ENCODE results near the gene SERPINI1. TPM values are rescaled to one million over a fixed set of nuclear protein-coding genes. Genes with fewer than 3 reads are reported as not detected.

The SERPINI1 gene
- total and polyA plus RNA-seq, 4 experiments from 2014 or later: 4.3 to 16.9 (median 9.8) TPM

DNA sequence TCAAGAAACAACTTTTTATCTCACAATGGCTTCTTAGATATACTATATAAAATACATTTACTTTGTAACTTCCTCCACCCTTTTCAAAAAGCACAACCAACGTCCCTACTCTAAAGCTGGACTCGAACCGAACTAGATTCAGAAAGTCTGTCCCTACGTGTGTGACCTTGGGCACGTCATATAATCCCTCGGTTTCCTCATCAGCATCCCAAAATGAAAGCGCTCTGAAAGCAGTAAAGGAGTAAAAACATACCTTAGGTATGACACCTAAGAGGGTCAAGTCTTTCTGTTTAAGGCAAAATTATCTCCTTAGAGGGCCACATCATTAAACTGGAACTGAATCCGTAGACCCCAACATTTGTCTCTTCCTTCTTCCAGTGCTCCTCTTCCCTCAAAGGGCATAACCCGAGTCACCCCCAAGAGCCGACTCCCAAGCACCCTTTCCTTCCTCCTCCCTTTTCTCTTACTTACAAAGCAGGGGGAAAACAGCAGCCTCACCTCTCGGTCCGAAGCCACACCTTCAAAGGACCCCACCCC lies 1.5 kb upstream of the SERPINI1 start:
- CTCF ChIA-PET (ENCODE audit: partially characterized antibody): interaction anchor here (1.1 kb wide), 1 partner anchor 49 kb away, joined by 4 read pairs; no protein-coding TSS in a partner anchor
- H3K36me3 Mint-ChIP-seq: peaks cover 0 to 5% of the 10 kb centered on the region in 2 donors
- no peaks in the 10 kb centered on the region for H3K27me3 ChIP-seq (ENCODE audit: insufficient read depth, low read length)
- intact Hi-C loops (cut with micrococcal nuclease): loop anchor here (1.0 to 2.0 kb wide), 2 partner anchors 9 to 43 kb away; no protein-coding TSS in a partner anchor
- peaks cover 63% of the 10 kb centered on the region for H3K4me1 ChIP-seq (ENCODE audit: insufficient read depth, low read length)
- H3K4me3 ChIP-seq (ENCODE audit: low read length in 2 of 2): peak overlapping the region; percentile 99 to 100
- H3K9me3 ChIP-seq (ENCODE audit: control insufficient read depth in 1 of 2, low read length in 2 of 2): no peaks in the 10 kb centered on the region
- no peaks in the 10 kb centered on the region for H3K9me3 Mint-ChIP-seq
- H3K27ac ChIP-seq (ENCODE audit: low read depth, low read length): peak overlapping the region; percentile 85
- POLR2A ChIA-PET (ENCODE audit: partially characterized antibody): interaction anchor here (1.2 to 1.8 kb wide), 2 partner anchors 17 to 46 kb away, joined by 4 to 6 read pairs; no protein-coding TSS in a partner anchor
- no peaks in the 10 kb centered on the region for H3K27me3 Mint-ChIP-seq
- no peak overlapping the region for H3K27ac Mint-ChIP-seq
- DNase-seq: peak in 1 of 5 donors; percentile 37
- H3K4me3 Mint-ChIP-seq: no peak overlapping the region
- no peaks in the 10 kb centered on the region for H3K36me3 ChIP-seq (ENCODE audit: insufficient read depth, low read length)
- peaks cover 14 to 36% (median 24%) of the 10 kb centered on the region in 4 donors for H3K4me1 Mint-ChIP-seq

DNA sequence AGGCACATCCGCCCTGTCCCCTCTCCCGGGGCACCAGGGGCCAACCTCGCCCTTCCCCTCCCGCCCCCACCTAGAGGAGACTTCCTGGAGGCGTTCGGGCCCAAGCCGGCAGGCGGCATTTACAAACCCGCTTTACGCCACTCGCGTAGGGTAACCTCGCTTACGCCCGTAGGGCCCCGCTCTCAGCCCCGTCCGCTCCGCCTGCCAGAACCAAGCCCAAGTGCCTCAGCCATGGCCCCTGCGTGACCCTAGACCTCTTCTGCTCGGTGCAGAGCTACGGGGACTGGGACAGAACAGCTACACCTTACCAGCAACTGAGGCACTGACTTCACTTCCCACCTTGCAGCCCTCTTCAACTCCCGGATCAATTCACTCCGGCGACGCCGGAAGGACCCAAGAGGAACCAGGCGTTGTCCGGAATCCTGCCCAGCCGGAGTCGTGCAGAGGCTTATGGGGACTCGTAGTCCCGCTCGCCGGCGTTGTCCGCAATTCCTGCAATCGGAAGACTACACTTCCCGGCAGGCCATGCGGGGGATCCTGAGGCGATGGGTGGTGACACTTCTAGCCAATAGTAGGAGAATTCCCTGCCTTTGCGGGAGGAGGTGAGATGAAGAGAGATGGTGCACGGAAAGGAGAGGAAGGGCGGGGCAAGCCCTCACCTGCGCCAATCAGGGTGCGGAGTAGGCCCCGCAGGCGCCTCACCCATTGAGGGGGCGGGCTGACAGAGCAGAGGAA lies 856 bp upstream of the SERPINI1 start, which contains the start of gene PDCD10:
TSS of gene PDCD10 (minus strand) at position 395 of the 735 bp plus-strand sequence. CDS start 14,735 bp downstream, outside the sequence.
- DNase-seq: peak; percentile 98 to 99 (median 99)
- POLR2A ChIA-PET (ENCODE audit: partially characterized antibody): interaction anchor here (1.2 to 1.8 kb wide), 2 partner anchors 18 to 47 kb away, joined by 4 to 6 read pairs; no protein-coding TSS in a partner anchor
- no peaks in the 10 kb centered on the region for H3K9me3 Mint-ChIP-seq
- Histone ChIP-seq H3K4me1 (ENCODE audit: insufficient read depth, low read length) (peaks cover 56% of the 10 kb centered on the region), H3K36me3 (ENCODE audit: insufficient read depth, low read length) (no peaks in the 10 kb centered on the region), H3K9me3 (ENCODE audit: control insufficient read depth in 1 of 2, low read length in 2 of 2) (no peaks in the 10 kb centered on the region), H3K27me3 (ENCODE audit: insufficient read depth, low read length) (no peaks in the 10 kb centered on the region), H3K4me3 (ENCODE audit: low read length in 2 of 2) (peak within 1 kb of the TSS; percentile 99 to 100), H3K27ac (ENCODE audit: low read depth, low read length) (peak within 1 kb of the TSS; percentile 85)
- H3K4me3 Mint-ChIP-seq: no peak within 1 kb of the TSS
- H3K4me1 Mint-ChIP-seq: peaks cover 8 to 32% (median 18%) of the 10 kb centered on the region in 4 donors
- peaks cover 0 to 5% of the 10 kb centered on the region in 2 donors for H3K36me3 Mint-ChIP-seq
- CTCF ChIA-PET (ENCODE audit: partially characterized antibody): interaction anchor here (1.2 to 1.5 kb wide), 3 partner anchors 50 to 355 kb away, joined by 3 to 8 read pairs (median 4); partner anchors contain the start of gene ZBBX
- H3K27ac Mint-ChIP-seq: no peak within 1 kb of the TSS
- H3K27me3 Mint-ChIP-seq: no peaks in the 10 kb centered on the region
- intact Hi-C loops (cut with micrococcal nuclease): loop anchor here (1.0 to 2.0 kb wide), 2 partner anchors 9 to 44 kb away; no protein-coding TSS in a partner anchor

DNA sequence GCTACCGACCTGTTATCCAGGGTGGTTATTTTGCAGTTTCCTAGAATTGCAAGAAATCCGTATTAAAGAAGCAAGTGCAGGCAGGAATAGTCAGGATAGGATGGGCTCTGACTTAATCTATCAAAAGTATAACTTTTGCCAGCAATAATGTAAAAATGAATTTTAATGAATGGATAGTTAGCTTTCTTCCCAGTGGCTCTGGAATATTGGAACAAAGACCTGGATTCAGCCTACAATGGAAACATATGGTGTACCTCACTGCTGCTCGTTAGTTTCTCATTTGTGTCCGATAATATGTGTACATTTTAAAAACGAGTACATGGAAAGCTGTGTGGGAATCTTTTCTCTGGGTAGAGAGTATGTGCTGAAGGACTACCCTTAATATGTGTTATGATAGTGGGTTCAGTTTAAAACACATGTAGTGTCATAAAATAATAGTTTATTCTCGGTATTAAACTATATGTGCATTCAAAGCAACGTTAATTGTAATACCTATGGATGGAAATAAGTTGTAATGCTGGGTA lies 805 bp downstream of the SERPINI1 start:
- Histone ChIP-seq H3K27ac (ENCODE audit: low read depth, low read length) (peak overlapping the region; percentile 85), H3K4me3 (ENCODE audit: low read length in 2 of 2) (peak overlapping the region; percentile 99 to 100), H3K36me3 (ENCODE audit: insufficient read depth, low read length) (no peaks in the 10 kb centered on the region), H3K9me3 (ENCODE audit: control insufficient read depth in 1 of 2, low read length in 2 of 2) (no peaks in the 10 kb centered on the region), H3K4me1 (ENCODE audit: insufficient read depth, low read length) (peaks cover 40% of the 10 kb centered on the region), H3K27me3 (ENCODE audit: insufficient read depth, low read length) (no peaks in the 10 kb centered on the region)
- no peaks in the 10 kb centered on the region for H3K9me3 Mint-ChIP-seq
- H3K27me3 Mint-ChIP-seq: no peaks in the 10 kb centered on the region
- peak overlapping the region in 1 of 8 donors; percentile 32 for H3K4me3 Mint-ChIP-seq
- CTCF ChIA-PET (ENCODE audit: partially characterized antibody): interaction anchor here (1.2 to 1.5 kb wide), 4 partner anchors 14 to 356 kb away, joined by 3 to 8 read pairs (median 5); partner anchors contain the start of gene ZBBX
- intact Hi-C loops (cut with micrococcal nuclease): no loop called here
- peaks cover 6 to 31% (median 20%) of the 10 kb centered on the region in 4 donors for H3K4me1 Mint-ChIP-seq
- H3K36me3 Mint-ChIP-seq: peaks cover 0 to 5% of the 10 kb centered on the region in 2 donors
- POLR2A ChIA-PET (ENCODE audit: partially characterized antibody): interaction anchor here (1.1 to 1.5 kb wide), 3 partner anchors 13 to 45 kb away, joined by 3 to 8 read pairs (median 7); no protein-coding TSS in a partner anchor
- H3K27ac Mint-ChIP-seq: no peak overlapping the region
- no peak for DNase-seq

DNA sequence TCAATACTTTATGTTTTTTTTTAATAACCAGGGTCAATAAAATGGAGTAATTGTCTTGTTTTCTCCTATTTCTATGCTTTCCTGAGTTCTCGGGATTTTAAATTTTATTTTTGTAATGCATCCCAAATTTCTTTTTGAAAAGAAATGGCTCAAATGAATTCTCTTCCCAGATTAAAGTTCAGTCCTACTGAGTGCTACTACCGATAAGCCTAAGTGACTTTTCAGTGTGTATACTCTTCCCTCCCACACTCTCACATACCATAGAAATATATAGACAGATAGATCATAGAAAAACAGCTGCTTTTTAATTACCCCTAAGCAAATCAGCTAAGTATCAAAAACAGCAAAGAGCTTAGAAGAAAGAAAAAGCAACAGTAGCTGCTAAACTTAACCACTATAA lies 1.5 kb downstream of the SERPINI1 start:
- intact Hi-C loops (cut with micrococcal nuclease): no loop called here
- Mint-ChIP-seq H3K4me1 (peaks cover 6 to 26% (median 17%) of the 10 kb centered on the region in 4 donors), H3K27ac (no peak overlapping the region)

GRCh38 chr3:167738037-167738436 lies 2.5 kb downstream of the SERPINI1 start:
- intact Hi-C loops (cut with micrococcal nuclease): no loop called here
- Mint-ChIP-seq H3K36me3 (no peaks in the 10 kb centered on the region), H3K4me3 (no peak overlapping the region), H3K27ac (no peak overlapping the region), H3K4me1 (peaks cover 6 to 16% (median 12%) of the 10 kb centered on the region in 4 donors), H3K9me3 (no peaks in the 10 kb centered on the region), H3K27me3 (no peaks in the 10 kb centered on the region)
- Histone ChIP-seq H3K27me3 (ENCODE audit: insufficient read depth, low read length) (no peaks in the 10 kb centered on the region), H3K27ac (ENCODE audit: low read depth, low read length) (no peak overlapping the region), H3K36me3 (ENCODE audit: insufficient read depth, low read length) (no peaks in the 10 kb centered on the region), H3K4me1 (ENCODE audit: insufficient read depth, low read length) (peaks cover 23% of the 10 kb centered on the region), H3K4me3 (ENCODE audit: low read length in 2 of 2) (no peak overlapping the region), H3K9me3 (ENCODE audit: control insufficient read depth in 1 of 2, low read length in 2 of 2) (no peaks in the 10 kb centered on the region)
- no peak for DNase-seq
- ChIA-PET CTCF (ENCODE audit: partially characterized antibody) (no interaction called here), POLR2A (ENCODE audit: partially characterized antibody) (no interaction called here)

More for the DNA sequence above, 1.5 kb downstream of the SERPINI1 start:
- Histone ChIP-seq H3K27ac (ENCODE audit: low read depth, low read length) (no peak overlapping the region), H3K36me3 (ENCODE audit: insufficient read depth, low read length) (no peaks in the 10 kb centered on the region), H3K9me3 (ENCODE audit: control insufficient read depth in 1 of 2, low read length in 2 of 2) (no peaks in the 10 kb centered on the region), H3K27me3 (ENCODE audit: insufficient read depth, low read length) (no peaks in the 10 kb centered on the region), H3K4me3 (ENCODE audit: low read length in 2 of 2) (no peak overlapping the region), H3K4me1 (ENCODE audit: insufficient read depth, low read length) (peaks cover 33% of the 10 kb centered on the region)
- H3K36me3 Mint-ChIP-seq: peaks cover 0 to 5% of the 10 kb centered on the region in 2 donors
- ChIA-PET POLR2A (ENCODE audit: partially characterized antibody) (no interaction called here), CTCF (ENCODE audit: partially characterized antibody) (no interaction called here)
- H3K27me3 Mint-ChIP-seq: no peaks in the 10 kb centered on the region
- peak overlapping the region in 5 of 8 donors; percentile 22 to 74 (median 42) for H3K4me3 Mint-ChIP-seq
- DNase-seq: no peak
- H3K9me3 Mint-ChIP-seq: no peaks in the 10 kb centered on the region

- Histone ChIP-seq H3K4me1 (ENCODE audit: insufficient read depth, low read length) (peaks cover 12% of the 10 kb centered on the region), H3K27me3 (ENCODE audit: insufficient read depth, low read length) (no peaks in the 10 kb centered on the region), H3K27ac (ENCODE audit: low read depth, low read length) (no peak overlapping the region), H3K9me3 (ENCODE audit: control insufficient read depth in 1 of 2, low read length in 2 of 2) (no peaks in the 10 kb centered on the region), H3K4me3 (ENCODE audit: low read length in 2 of 2) (no peak overlapping the region), H3K36me3 (ENCODE audit: insufficient read depth, low read length) (no peaks in the 10 kb centered on the region)
- Mint-ChIP-seq H3K27ac (no peak overlapping the region), H3K27me3 (no peaks in the 10 kb centered on the region), H3K36me3 (peaks cover 0 to 4% of the 10 kb centered on the region in 2 donors), H3K4me3 (no peak overlapping the region), H3K4me1 (peaks cover 6 to 14% (median 9%) of the 10 kb centered on the region in 4 donors), H3K9me3 (no peaks in the 10 kb centered on the region)
- CTCF ChIA-PET (ENCODE audit: partially characterized antibody): interaction anchor here (1.4 kb wide), 1 partner anchor 9 kb away, joined by 4 read pairs; no protein-coding TSS in a partner anchor
- POLR2A ChIA-PET (ENCODE audit: partially characterized antibody): no interaction called here
- no peak for DNase-seq
- intact Hi-C loops (cut with micrococcal nuclease): no loop called here
Observed at GRCh38 chr3:167739190-167739810, 3.8 kb downstream of the SERPINI1 start.

Measured in CD4-positive, alpha-beta memory T cell (primary cell).